Measurements from ENCODE around the gene EFHC2.

DNA sequence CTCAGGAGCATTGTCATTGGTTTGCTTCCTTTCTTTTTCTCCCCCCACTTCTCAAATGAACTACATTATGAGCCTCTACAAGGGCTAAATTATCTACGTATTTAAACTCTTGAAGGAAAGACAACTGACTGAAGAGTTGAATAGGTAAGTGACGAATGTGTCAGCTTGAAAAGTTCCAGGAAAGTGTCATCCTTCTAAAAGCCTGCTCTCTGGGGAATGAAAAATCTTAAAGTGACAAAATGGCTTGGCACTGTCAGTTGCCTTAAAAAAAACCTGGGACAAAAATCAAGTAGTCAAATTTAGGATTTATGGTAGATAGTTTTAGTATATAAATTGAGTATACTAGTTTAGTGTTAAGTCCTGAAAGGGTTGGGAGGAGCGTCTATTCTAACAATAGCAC is 196.3 kb downstream of the EFHC2 start:
- TF ChIP-seq, protein P1, sequence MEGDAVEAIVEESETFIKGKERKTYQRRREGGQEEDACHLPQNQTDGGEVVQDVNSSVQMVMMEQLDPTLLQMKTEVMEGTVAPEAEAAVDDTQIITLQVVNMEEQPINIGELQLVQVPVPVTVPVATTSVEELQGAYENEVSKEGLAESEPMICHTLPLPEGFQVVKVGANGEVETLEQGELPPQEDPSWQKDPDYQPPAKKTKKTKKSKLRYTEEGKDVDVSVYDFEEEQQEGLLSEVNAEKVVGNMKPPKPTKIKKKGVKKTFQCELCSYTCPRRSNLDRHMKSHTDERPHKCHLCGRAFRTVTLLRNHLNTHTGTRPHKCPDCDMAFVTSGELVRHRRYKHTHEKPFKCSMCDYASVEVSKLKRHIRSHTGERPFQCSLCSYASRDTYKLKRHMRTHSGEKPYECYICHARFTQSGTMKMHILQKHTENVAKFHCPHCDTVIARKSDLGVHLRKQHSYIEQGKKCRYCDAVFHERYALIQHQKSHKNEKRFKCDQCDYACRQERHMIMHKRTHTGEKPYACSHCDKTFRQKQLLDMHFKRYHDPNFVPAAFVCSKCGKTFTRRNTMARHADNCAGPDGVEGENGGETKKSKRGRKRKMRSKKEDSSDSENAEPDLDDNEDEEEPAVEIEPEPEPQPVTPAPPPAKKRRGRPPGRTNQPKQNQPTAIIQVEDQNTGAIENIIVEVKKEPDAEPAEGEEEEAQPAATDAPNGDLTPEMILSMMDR (conservative IDR thresholded peaks at IDR 0.05 in 1 of 2, IDR thresholded peaks at IDR 0.05 in 1 of 2; ENCODE audit: low read depth in 1 of 2, low read length in 2 of 2), result no peak
- no peak for TF ChIP-seq EZH2 (IDR thresholded peaks at IDR 0.05; ENCODE audit: low read length, missing control alignments)
